Measurements from ENCODE around the gene SPPL2C. TPM values are rescaled to one million over a fixed set of nuclear protein-coding genes. Genes with fewer than 3 reads are reported as not detected.

SPPL2C gene
- total RNA-seq, 2 experiments from 2014 or later: not detected

DNA sequence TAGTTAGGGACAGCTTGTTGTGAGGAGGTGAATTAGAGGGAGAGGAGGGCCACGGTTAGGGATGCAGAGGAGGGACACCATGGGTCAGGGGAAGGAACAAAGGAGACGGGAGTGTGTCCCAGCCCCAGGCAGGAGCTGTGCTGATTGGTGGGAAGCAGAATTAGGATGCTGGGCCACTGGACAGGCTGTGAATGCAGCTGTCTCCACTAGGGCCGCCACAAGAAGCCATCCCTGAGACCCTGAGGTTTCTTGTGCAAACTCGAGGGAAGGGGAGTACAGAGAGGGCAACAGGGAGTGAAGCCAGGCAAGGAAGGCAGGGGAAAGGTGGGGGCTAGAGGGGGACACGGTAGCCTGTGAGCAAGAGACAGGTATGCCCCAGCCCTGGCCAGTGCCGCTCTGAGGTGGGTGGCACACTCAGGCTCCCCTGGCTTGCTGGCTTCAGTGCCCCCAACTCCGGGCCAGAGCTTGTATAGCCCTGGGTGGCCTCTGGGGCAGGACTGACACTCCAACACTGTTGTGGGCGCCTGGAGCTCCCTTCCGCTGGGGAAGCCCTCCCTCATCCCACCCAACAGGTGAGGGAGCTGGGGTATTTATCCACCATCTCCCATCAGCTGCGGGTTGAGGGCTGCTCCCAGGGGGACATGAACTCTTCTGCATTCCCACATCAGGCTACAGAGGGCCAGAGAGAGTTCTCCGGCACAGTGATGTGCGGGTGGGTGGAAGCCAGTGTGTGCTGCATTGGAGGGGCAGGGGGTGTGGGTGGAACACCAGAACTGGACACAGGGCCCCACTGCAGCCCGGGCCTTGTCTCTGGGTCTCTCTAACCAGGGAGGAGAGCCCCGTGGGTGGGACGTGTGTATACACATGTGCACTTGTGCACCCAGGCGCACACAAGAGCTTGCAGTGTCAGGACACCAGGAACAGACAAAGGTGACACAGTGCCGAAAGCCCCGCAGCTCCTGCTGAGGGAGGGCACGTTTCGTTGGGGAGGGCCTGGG is 8.3 kb upstream of the SPPL2C start:
- Histone ChIP-seq H3K36me3 (ENCODE audit: insufficient read depth, low read length) (no peaks in the 10 kb centered on the region), H3K4me2 (ENCODE audit: low read length) (no peak overlapping the region), H3K9me2 (ENCODE audit: insufficient read depth, low read length) (no peaks in the 10 kb centered on the region), H3K27ac (ENCODE audit: low read depth, low read length, poor library complexity, severe bottlenecking) (no peak overlapping the region), H3K4me3 (ENCODE audit: low read depth, low read length, poor library complexity, severe bottlenecking) (no peak overlapping the region), H3K9me3 (ENCODE audit: low read length) (no peaks in the 10 kb centered on the region), H3K79me2 (ENCODE audit: insufficient read depth, low read depth, low read length) (no peaks in the 10 kb centered on the region), H2AFZ (ENCODE audit: low read length) (no peak overlapping the region), H3K4me1 (ENCODE audit: insufficient read depth, low read length, poor library complexity, severe bottlenecking) (no peaks in the 10 kb centered on the region), H4K20me1 (ENCODE audit: insufficient read depth, low read length) (no peaks in the 10 kb centered on the region)
- ChIA-PET POLR2A (no interaction called here), CTCF (ENCODE audit: unreplicated experiment) (no interaction called here)
- intact Hi-C loops (cut with micrococcal nuclease; ENCODE audit: unreplicated experiment): no loop called here
- BruUV-seq (replicated peaks): no TSS peak
- TF ChIP-seq, protein P1, sequence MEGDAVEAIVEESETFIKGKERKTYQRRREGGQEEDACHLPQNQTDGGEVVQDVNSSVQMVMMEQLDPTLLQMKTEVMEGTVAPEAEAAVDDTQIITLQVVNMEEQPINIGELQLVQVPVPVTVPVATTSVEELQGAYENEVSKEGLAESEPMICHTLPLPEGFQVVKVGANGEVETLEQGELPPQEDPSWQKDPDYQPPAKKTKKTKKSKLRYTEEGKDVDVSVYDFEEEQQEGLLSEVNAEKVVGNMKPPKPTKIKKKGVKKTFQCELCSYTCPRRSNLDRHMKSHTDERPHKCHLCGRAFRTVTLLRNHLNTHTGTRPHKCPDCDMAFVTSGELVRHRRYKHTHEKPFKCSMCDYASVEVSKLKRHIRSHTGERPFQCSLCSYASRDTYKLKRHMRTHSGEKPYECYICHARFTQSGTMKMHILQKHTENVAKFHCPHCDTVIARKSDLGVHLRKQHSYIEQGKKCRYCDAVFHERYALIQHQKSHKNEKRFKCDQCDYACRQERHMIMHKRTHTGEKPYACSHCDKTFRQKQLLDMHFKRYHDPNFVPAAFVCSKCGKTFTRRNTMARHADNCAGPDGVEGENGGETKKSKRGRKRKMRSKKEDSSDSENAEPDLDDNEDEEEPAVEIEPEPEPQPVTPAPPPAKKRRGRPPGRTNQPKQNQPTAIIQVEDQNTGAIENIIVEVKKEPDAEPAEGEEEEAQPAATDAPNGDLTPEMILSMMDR (conservative IDR thresholded peaks at IDR 0.05; ENCODE audit: low read length): no peak
- no peak for TF ChIP-seq EZH2phosphoT487 (IDR thresholded peaks at IDR 0.05; ENCODE audit: borderline replicate concordance, low read depth, low read length)
- no peak for DNase-seq (ENCODE audit: low spot score)

- no peaks in the 10 kb centered on the region for H3K79me2 ChIP-seq (ENCODE audit: insufficient read depth, low read depth, low read length)
- no peak overlapping the region for H3K4me3 ChIP-seq (ENCODE audit: low read depth, low read length, poor library complexity, severe bottlenecking)
- POLR2A ChIA-PET: no interaction called here
- no peaks in the 10 kb centered on the region for H3K9me3 ChIP-seq (ENCODE audit: low read length)
- no peaks in the 10 kb centered on the region for H3K36me3 ChIP-seq (ENCODE audit: insufficient read depth, low read length)
- no peak overlapping the region for H2AFZ ChIP-seq (ENCODE audit: low read length)
- intact Hi-C loops (cut with micrococcal nuclease; ENCODE audit: unreplicated experiment): no loop called here
- TF ChIP-seq EZH2phosphoT487 (IDR thresholded peaks at IDR 0.05; ENCODE audit: borderline replicate concordance, low read depth, low read length): no peak
- TF ChIP-seq, protein P1 (conservative IDR thresholded peaks at IDR 0.05; ENCODE audit: low read length): no peak
- H3K9me2 ChIP-seq (ENCODE audit: insufficient read depth, low read length): no peaks in the 10 kb centered on the region
- CTCF ChIA-PET (ENCODE audit: unreplicated experiment): no interaction called here
- H3K4me2 ChIP-seq (ENCODE audit: low read length): no peak overlapping the region
- no peak overlapping the region for H3K27ac ChIP-seq (ENCODE audit: low read depth, low read length, poor library complexity, severe bottlenecking)
- DNase-seq (ENCODE audit: low spot score): no peak
- BruUV-seq (replicated peaks): no TSS peak
- no peaks in the 10 kb centered on the region for H3K4me1 ChIP-seq (ENCODE audit: insufficient read depth, low read length, poor library complexity, severe bottlenecking)
- no peaks in the 10 kb centered on the region for H4K20me1 ChIP-seq (ENCODE audit: insufficient read depth, low read length)
Observed at GRCh38 chr17:45837187-45837586, 7.5 kb upstream of the SPPL2C start.

DNA sequence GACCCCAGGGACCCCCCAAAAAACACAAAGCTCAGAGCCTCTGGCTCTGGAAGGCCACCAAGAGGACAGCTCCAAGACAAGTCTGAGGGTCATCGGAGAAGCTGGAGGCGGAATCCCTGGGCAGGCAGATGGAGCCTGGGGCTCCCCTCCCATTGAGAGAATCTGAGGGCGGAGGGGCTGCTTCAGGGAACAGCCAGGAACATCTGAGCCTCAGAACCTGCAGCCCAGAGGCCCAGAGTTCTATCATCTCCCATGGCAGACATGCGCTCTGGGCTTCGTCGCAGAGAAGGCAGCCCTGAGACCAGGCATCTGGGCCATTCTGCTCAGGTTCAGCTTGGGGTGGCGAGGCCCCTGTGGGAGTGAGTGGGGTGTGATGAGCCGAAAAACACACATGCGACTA is 7.1 kb upstream of the SPPL2C start:
- no peaks in the 10 kb centered on the region for H3K9me2 ChIP-seq (ENCODE audit: insufficient read depth, low read length)

More for the DNA sequence above, 7.1 kb upstream of the SPPL2C start:
- Histone ChIP-seq H4K20me1 (ENCODE audit: insufficient read depth, low read length) (no peaks in the 10 kb centered on the region), H3K36me3 (ENCODE audit: insufficient read depth, low read length) (no peaks in the 10 kb centered on the region), H3K9me3 (ENCODE audit: low read length) (no peaks in the 10 kb centered on the region), H2AFZ (ENCODE audit: low read length) (no peak overlapping the region), H3K4me3 (ENCODE audit: low read depth, low read length, poor library complexity, severe bottlenecking) (no peak overlapping the region), H3K4me1 (ENCODE audit: insufficient read depth, low read length, poor library complexity, severe bottlenecking) (no peaks in the 10 kb centered on the region), H3K4me2 (ENCODE audit: low read length) (no peak overlapping the region), H3K27ac (ENCODE audit: low read depth, low read length, poor library complexity, severe bottlenecking) (no peak overlapping the region), H3K79me2 (ENCODE audit: insufficient read depth, low read depth, low read length) (no peaks in the 10 kb centered on the region)
- DNase-seq (ENCODE audit: low spot score): no peak
- TF ChIP-seq EZH2phosphoT487 (IDR thresholded peaks at IDR 0.05; ENCODE audit: borderline replicate concordance, low read depth, low read length): no peak
- TF ChIP-seq, protein P1 (conservative IDR thresholded peaks at IDR 0.05; ENCODE audit: low read length): no peak
- ChIA-PET POLR2A (no interaction called here), CTCF (ENCODE audit: unreplicated experiment) (no interaction called here)
- intact Hi-C loops (cut with micrococcal nuclease; ENCODE audit: unreplicated experiment): no loop called here
- BruUV-seq (replicated peaks): no TSS peak
